Transverse colon (tissue), 4 donors: ENCODE measurements around the gene TNNT2.

Experiments used
- CTCF ChIP-seq, 5 experiments: fragments of 200-600 bp in 3 of 5; fragments of 450-650 bp in 2 of 5; sonication (generic) in 3 of 5; IDR thresholded peaks; 1 replicate in 2 of 5; 2 replicates in 3 of 5; pipeline ENCODE4 v1.5.1; 2016 to 2017; ENCODE audit warnings: antibody characterized with exemption in 5 of 5, inconsistent platforms in 3 of 5, mild to moderate bottlenecking in 2 of 5, moderate library complexity in 1 of 5
- EP300 ChIP-seq: sonication (generic); formaldehyde crosslinking; IDR thresholded peaks from one replicate; pipeline ENCODE4 v1.6.1; 2017; ENCODE audit warnings: antibody characterized with exemption, low read depth
- POLR2A ChIP-seq: fragments of 450-650 bp; IDR thresholded peaks from one replicate; pipeline ENCODE4 v1.6.1; 2016; ENCODE audit warnings: antibody characterized with exemption, mild to moderate bottlenecking, moderate library complexity
- POLR2AphosphoS5 ChIP-seq, 3 donors: sonication (generic); formaldehyde crosslinking; IDR thresholded peaks; one replicate each; pipeline ENCODE4 v1.6.1; 2016; ENCODE audit warnings: antibody characterized with exemption in 3 of 3

GRCh38 chr1:201394591-201394990, 17.1 kb upstream of the TNNT2 start:
- no peak for TF ChIP-seq CTCF (IDR thresholded peaks at IDR 0.05)
- no peak for TF ChIP-seq POLR2AphosphoS5 (IDR thresholded peaks at IDR 0.05)
- no peak for TF ChIP-seq POLR2A
- TF ChIP-seq EP300: no peak
